HG02798 (cell line): ENCODE measurements around the gene RBM48.
"Not testable (repeated sequence)": the region's sequence is repeated elsewhere in the genome, so short reads cannot be mapped to it uniquely, and the experiment has no call there.

ENCODE experiments used
- ATAC-seq: cut with Tn5 transposase; IDR thresholded peaks from one replicate; pipeline ENCODE4 v1.9.1; 2021; ENCODE audit warnings: mild to moderate bottlenecking; ENCODE audit not compliant: unreplicated experiment, poor library complexity

RBM48 gene

GRCh38 chr7:92534572-92534971 lies 6.0 kb downstream of the RBM48 start:
- no peak for ATAC-seq

GRCh38 chr7:92543542-92543941 lies 14.9 kb downstream of the RBM48 start:
- ATAC-seq = not testable (repeated sequence)

GRCh38 chr7:92545116-92545515 lies 16.5 kb downstream of the RBM48 start:
- not testable (repeated sequence) for ATAC-seq

- ATAC-seq = no peak
These were observed 18.4 kb downstream of the RBM48 start for GRCh38 chr7:92546856-92547497.

DNA sequence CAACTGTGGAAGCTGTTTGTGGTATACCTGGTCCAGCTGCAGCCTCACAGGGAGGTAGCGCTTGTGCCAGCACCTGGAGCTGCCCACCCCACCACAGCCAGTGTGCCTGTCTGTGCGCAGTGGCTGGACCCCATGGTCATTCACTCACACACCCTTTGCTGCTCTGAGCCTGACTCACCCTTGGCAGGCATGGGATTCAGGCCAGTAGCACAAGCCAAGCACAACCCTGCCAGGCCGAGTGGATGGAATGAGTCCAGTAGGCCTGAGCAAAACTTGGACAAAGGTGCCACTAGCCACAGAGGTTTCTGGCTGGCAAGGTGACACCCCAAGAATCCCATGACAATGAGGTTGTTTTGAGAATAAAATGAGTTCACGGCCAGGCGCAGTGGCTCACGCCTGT lies 19.0 kb downstream of the RBM48 start:
- ATAC-seq = no peak

DNA sequence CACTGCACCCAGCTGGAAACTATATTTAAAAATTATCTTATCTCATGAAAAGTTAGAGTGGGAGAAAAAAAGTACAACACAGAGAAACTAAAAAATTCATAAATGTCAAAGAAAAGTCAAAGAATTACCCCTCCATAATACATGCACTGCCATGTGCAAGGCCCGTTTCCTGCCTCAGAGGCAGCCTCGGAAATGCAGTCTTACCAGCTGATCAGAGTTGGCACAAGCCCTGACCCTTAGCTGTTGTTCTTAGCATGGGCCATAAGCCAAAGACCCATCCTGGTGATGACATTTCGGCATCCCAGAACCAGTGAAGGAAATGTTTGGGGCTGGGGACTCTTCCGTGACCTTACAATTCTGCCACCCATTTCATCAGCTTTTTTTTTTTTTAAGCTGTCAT lies 21.6 kb downstream of the RBM48 start:
- ATAC-seq = no peak

GRCh38 chr7:92557249-92557648 lies 28.7 kb downstream of the RBM48 start:
- no peak for ATAC-seq

- ATAC-seq = no peak
These were observed 29.3 kb downstream of the RBM48 start for GRCh38 chr7:92557808-92558362.

DNA sequence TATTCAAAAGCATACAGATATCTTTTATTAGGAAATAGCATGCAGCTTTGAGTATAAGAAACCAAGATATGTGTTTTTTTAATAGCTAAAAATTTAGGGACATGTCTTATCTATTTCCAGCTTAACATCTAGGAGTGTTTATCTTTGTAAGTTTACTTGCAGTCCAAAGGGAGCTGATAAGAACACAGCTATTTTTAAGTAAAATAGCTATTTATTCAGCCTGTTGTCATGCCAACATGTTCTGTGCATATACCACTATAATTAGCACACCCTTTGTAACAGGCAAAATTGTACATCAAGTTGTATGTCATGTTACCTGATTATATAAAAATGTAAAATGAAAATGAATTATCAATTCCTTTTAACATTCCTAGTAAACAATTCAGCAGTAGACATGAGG lies 32.0 kb downstream of the RBM48 start:
- ATAC-seq = no peak

DNA sequence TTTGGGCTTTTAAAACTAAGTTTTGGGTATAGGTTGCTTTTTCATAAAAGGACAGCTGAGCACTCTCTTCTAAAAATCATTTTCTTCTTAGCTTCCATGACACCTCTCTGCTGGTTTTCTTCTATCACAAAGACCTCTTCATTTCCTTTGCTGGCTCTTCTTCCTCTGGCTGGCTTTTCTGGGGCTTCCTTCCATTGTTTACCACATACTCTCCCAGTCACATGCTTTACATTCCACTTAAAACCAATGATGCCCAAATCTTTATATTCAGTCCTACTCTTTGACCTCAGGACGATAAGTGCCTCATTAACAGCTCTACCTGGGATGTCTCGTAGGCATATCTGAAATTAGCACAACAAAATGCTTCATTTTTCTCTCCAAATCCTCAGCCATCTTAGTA lies 34.8 kb downstream of the RBM48 start:
- no peak for ATAC-seq

- no peak for ATAC-seq
These were observed 38.9 kb downstream of the RBM48 start for GRCh38 chr7:92567460-92567859.

DNA sequence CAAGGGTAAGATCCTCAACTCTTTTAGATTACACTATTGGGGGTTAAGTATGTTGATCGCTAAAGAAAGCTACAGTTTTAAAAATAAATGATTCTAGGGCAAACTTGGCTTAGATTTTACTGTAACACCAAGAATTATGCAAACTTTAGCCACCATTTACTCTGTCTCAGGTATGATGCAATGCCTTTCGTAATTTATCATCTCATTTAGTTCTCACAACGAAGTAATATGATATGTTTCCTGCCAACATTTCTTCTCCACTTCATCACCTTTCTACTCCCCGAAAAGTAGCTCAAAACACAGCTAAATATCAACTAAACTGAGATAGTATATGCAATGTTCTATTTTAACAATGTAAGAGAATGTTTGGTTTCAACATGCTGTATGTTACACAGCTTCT lies 40.5 kb downstream of the RBM48 start:
- ATAC-seq = no peak

DNA sequence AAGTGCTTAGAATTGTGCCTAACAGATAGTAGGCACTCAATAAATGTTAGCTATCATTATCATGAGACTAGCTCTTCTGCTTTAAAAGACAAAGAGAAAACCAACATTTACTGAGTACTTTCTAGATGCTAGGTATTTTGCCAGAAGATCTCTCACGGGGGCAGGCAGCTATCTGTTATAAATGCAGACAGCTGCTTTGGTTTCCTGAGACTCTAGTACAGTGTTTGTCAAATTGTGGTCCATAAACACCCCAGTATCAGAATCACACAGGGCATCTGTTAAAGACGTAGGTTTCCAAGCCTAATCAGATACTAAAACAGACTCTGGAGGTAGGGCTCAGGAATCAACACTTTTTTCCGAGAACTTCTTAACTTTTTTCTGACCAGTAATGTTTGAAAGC lies 47.7 kb downstream of the RBM48 start:
- ATAC-seq = no peak

DNA sequence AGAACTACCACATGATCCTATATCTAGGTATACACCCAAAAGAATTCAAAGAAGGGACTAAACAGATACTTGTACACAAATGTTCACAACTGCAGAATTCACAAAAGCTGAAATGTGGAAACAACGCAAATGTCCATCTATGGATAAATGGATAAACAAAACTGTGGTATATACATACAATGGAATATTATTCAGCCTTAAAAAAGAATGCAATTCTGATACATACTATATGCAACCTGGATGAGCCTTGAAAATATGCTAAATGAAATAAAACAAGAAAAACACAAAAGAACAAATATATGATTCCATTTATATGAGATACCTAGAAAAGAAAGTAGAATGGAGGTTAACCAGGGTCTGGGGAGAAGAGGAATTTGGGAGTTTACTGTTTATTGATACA lies 54.4 kb downstream of the RBM48 start:
- ATAC-seq = no peak

DNA sequence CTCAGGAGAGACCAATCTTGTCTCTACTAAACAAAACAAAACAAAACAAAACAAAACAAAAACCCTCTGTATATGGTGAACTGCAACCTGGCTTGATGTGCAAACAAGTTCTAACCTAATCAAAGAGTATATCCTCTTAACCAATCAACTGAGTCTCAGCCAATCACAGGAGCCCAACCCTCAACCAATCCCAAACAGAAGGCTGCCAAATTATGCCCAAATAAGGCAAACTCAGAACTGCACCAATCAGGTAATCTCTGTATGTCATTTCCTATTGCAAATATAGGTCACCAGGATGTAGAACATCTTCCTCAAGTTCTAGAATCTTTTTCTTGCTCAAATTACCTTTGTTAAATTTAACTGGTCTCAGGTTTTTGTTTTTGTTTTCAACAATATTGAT lies 56.4 kb downstream of the RBM48 start:
- no peak for ATAC-seq

DNA sequence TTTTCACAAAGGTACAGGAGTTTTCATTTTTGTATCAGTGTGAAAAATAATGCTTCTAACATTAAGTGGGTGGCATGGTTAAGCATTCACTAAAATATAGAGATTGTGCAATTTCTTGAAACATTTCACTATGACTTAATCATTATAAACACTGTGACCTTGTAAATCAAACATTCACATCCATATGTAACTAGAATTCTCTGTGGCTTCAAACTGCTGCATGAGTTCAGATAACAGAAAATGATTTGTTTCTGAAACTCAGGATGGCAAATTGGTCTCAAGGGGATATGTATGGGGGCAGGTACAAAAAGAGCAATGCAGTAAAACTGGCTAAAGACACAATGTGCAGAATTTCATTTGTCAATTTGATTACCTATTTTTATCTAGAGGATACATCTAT lies 57.8 kb downstream of the RBM48 start:
- no peak for ATAC-seq

DNA sequence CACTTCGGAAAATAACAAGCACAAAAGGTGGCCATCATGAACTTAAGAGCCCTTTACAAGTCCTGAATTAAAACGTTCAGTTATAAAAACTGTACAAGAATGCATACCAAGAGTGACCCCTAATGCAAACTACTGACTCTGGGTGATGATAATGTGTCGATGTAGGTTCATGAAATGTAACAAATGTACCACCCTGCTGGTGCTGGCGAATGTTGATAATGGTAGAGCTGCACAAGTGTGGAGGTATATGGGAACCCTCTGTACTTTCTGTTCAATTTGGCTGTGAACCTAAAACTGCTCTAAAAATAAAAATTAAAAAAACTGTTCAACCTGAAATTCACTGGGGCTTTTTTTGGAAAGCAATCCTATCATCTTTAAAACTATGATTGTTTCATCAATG lies 58.2 kb downstream of the RBM48 start:
- no peak for ATAC-seq
